KMS-11 (cell line): Measurements from ENCODE around the gene SSBP2.

Experiments
- H2AFZ ChIP-seq: fragments of 200-600 bp; sonication (generic); 2 replicates; pipeline ENCODE4 v1.6.1; 2016; ENCODE audit warnings: antibody characterized with exemption, mixed run types, low read depth
- H3K27ac ChIP-seq: fragments of 200-600 bp; sonication (generic); 2 replicates; pipeline ENCODE4 v1.6.1; 2016; ENCODE audit warnings: mild to moderate bottlenecking, mixed run types
- H3K27me3 ChIP-seq: fragments of 200-600 bp; sonication (generic); 2 replicates; pipeline ENCODE4 v1.6.1; 2017; ENCODE audit warnings: mild to moderate bottlenecking, low read depth, mixed run types, moderate library complexity; ENCODE audit not compliant: insufficient read depth
- H3K36me3 ChIP-seq: fragments of 200-600 bp; sonication (generic); 2 replicates; pipeline ENCODE4 v1.6.1; 2017; ENCODE audit warnings: mild to moderate bottlenecking, mixed run types; ENCODE audit not compliant: insufficient read depth
- H3K4me1 ChIP-seq: fragments of 200-600 bp; sonication (generic); 2 replicates; pipeline ENCODE4 v1.6.1; 2016; ENCODE audit warnings: mild to moderate bottlenecking, low read depth, mixed run types; ENCODE audit not compliant: poor library complexity, severe bottlenecking
- H3K4me2 ChIP-seq: fragments of 200-600 bp; sonication (generic); 2 replicates; pipeline ENCODE4 v1.7.0; 2016; ENCODE audit warnings: mild to moderate bottlenecking, mixed run types
- H3K4me3 ChIP-seq: fragments of 200-600 bp; sonication (generic); IDR thresholded peaks from 2 replicates; pipeline ENCODE4 v1.6.1; 2017; ENCODE audit warnings: low read depth, low read length, mixed read lengths; ENCODE audit not compliant: insufficient read depth
- H3K79me2 ChIP-seq: fragments of 200-600 bp; sonication (generic); 2 replicates; pipeline ENCODE4 v1.6.1; 2016; ENCODE audit warnings: low read depth, mixed run types; ENCODE audit not compliant: insufficient read depth
- H3K9ac ChIP-seq: fragments of 200-600 bp; sonication (generic); 2 replicates; pipeline ENCODE4 v1.6.1; 2016; ENCODE audit warnings: mild to moderate bottlenecking, mixed run types
- H4K20me1 ChIP-seq: fragments of 200-600 bp; sonication (generic); 2 replicates; pipeline ENCODE4 v1.6.1; 2016; ENCODE audit warnings: mild to moderate bottlenecking, mixed run types; ENCODE audit not compliant: insufficient read depth
- TF ChIP-seq, protein P1 (sequence below): fragments of 200-600 bp; sonication (generic); conservative IDR thresholded peaks from 2 replicates; pipeline ENCODE4 v1.6.1; 2017; ENCODE audit warnings: low read depth, mild to moderate bottlenecking, antibody characterized with exemption, low read length, moderate library complexity, mixed read lengths

The SSBP2 gene

DNA sequence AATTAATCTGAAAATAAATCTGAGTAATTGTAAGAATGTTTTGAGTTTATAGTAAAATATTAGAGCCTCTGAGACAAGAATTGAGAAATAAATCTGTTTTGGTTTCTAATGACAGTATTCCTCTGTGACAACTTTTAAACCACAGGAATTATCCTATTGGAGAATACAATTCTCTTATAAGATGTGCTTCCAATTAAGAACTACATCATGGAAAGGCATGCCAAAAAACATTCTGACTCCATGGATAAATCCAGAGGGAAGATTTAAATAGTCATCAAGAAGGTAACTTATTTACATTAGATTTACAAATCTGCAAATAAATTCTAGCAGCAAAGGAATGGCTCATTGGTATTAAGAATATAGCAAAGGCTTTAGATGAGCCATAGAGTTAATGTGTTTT lies 178.7 kb downstream of the SSBP2 start:
- Histone ChIP-seq H3K27me3 (no peaks in the 10 kb centered on the region), H4K20me1 (no peaks in the 10 kb centered on the region), H3K4me2 (no peak overlapping the region), H3K36me3 (no peaks in the 10 kb centered on the region), H2AFZ (no peak overlapping the region), H3K79me2 (0 out of 2 replicates have a peak, but pooled peaks cover 3% of the 10 kb centered on the region), H3K9ac (no peak overlapping the region), H3K4me1 (no peaks in the 10 kb centered on the region), H3K27ac (no peak overlapping the region), H3K4me3 (no peak overlapping the region)
- TF ChIP-seq, protein P1, sequence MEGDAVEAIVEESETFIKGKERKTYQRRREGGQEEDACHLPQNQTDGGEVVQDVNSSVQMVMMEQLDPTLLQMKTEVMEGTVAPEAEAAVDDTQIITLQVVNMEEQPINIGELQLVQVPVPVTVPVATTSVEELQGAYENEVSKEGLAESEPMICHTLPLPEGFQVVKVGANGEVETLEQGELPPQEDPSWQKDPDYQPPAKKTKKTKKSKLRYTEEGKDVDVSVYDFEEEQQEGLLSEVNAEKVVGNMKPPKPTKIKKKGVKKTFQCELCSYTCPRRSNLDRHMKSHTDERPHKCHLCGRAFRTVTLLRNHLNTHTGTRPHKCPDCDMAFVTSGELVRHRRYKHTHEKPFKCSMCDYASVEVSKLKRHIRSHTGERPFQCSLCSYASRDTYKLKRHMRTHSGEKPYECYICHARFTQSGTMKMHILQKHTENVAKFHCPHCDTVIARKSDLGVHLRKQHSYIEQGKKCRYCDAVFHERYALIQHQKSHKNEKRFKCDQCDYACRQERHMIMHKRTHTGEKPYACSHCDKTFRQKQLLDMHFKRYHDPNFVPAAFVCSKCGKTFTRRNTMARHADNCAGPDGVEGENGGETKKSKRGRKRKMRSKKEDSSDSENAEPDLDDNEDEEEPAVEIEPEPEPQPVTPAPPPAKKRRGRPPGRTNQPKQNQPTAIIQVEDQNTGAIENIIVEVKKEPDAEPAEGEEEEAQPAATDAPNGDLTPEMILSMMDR = no peak

DNA sequence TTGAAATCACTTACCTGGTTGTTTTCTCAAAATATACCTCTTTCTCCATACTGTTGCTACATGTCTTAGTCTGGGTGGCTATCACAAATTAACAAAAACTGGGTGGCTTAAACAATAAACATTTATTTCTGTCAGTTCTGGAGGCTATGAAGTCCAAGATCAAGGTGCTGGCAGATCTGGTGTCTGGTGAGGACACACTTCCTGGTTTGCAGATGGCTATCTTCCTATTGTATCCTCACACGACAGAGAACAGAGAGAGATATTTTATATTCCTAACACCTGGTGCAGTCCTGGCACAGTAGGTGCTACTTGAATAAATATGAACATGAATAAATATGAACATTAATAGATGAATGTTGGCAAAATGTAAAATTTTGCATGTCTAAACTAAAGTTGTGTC lies 192.7 kb downstream of the SSBP2 start:
- Histone ChIP-seq H3K27ac (no peak overlapping the region), H3K36me3 (no peaks in the 10 kb centered on the region), H4K20me1 (no peaks in the 10 kb centered on the region), H3K79me2 (peaks cover 4% of the 10 kb centered on the region; the same call in 1 of the 2 replicates), H2AFZ (no peak overlapping the region), H3K4me3 (no peak overlapping the region), H3K9ac (no peak overlapping the region), H3K4me2 (no peak overlapping the region), H3K27me3 (no peaks in the 10 kb centered on the region), H3K4me1 (peaks cover 52% of the 10 kb centered on the region)
- TF ChIP-seq, protein P1 = no peak

DNA sequence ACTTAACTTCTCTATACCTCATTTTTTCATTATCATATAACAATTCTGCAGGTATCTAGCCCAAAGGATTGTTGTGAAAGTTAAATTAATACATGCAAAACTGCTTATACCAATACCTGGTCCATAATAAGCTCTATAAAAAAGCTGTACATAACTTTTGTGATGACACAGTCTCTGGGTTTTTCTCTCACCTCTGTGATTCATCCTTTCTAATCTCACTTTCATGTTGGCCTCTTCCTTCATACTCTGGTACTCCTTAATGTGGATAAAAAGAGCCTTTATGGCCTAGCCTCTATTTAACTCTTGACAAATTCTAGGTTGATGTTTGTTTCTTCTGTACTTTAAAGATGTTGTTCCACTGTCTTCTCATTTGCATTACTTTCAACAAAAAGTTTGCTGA lies 194.1 kb downstream of the SSBP2 start:
- no peak overlapping the region for H3K9ac ChIP-seq
- H4K20me1 ChIP-seq = no peaks in the 10 kb centered on the region
- H2AFZ ChIP-seq = no peak overlapping the region
- peak overlapping the region; percentile 37; the same call in 1 of the 2 replicates for H3K4me2 ChIP-seq
- no peak overlapping the region for H3K27ac ChIP-seq
- H3K4me3 ChIP-seq = no peak overlapping the region
- H3K36me3 ChIP-seq = no peaks in the 10 kb centered on the region
- H3K27me3 ChIP-seq = no peaks in the 10 kb centered on the region
- peaks cover 3% of the 10 kb centered on the region; the same call in 1 of the 2 replicates for H3K79me2 ChIP-seq
- TF ChIP-seq, protein P1 = no peak
- peaks cover 50% of the 10 kb centered on the region for H3K4me1 ChIP-seq

DNA sequence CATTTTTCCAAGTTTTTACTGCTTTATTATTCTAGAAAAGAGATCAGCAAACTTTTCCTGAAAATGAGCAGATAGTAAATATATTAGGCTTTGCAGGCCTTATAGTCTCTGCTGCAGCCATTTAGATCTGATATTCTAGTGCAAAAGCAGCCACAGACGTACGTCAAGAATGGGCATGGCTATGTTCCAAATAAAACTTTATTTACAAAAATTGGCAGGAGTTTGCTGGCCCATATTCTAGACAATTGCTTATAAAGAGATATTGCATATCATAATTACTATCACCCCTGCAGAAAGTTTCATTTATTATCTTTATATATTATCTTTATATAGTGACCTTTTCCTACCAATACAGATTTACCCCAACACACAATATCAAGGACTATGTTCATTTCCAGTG lies 195.0 kb downstream of the SSBP2 start:
- Histone ChIP-seq H4K20me1 (no peaks in the 10 kb centered on the region), H3K27me3 (no peaks in the 10 kb centered on the region), H3K36me3 (no peaks in the 10 kb centered on the region), H3K4me2 (no peak overlapping the region), H3K4me3 (no peak overlapping the region), H3K27ac (no peak overlapping the region), H3K9ac (no peak overlapping the region), H3K79me2 (peaks cover 3% of the 10 kb centered on the region; the same call in 1 of the 2 replicates), H2AFZ (no peak overlapping the region), H3K4me1 (peaks cover 50% of the 10 kb centered on the region)
- TF ChIP-seq, protein P1 = no peak
